GM12878 (cell line): ENCODE results near the gene PCBD2. TPM values are rescaled to one million over a fixed set of nuclear protein-coding genes. Genes with fewer than 3 reads are reported as not detected.

Experiments used
- ATAC-seq: fragments of 200-7000 bp; cut with Tn5 transposase; 3 replicates; pipeline ENCODE4 v1.9.1; 2020; ENCODE audit warnings: mild to moderate bottlenecking, moderate library complexity
- BruUV-seq: library from RNA; stranded (reverse); fragments of 400-500 nt; replicated peaks from 2 replicates; lab custom pipeline; 2021; lab: Mats Ljungman, UMichigan
- CTCF ChIA-PET: fragments of 300-600 bp; sonication (Branson Sonifier 250); formaldehyde crosslinking; extraction: SDS; loops from one replicate; lab custom pipeline; 2021; ENCODE audit warnings: inconsistent platforms; lab: Yijun Ruan, JAX
- POLR2A ChIA-PET: fragments of 350-600 bp; formaldehyde crosslinking; extraction: SDS; loops from one replicate; lab custom pipeline; 2021; ENCODE audit warnings: inconsistent platforms; lab: Charles Lee
- RAD21 ChIA-PET: fragments of 300-600 bp; sonication (Branson Sonifier 250); formaldehyde crosslinking; loops from one replicate; lab custom pipeline; 2023; ENCODE audit warnings: antibody characterized with exemption; ENCODE audit not compliant: unreplicated experiment; lab: Charles Lee
- SMC1A ChIA-PET: fragments of 300-600 bp; sonication (Branson Sonifier 250); formaldehyde crosslinking; loops from one replicate; lab custom pipeline; 2023; ENCODE audit not compliant: unreplicated experiment, uncharacterized antibody; lab: Charles Lee
- DNase-seq: peaks from one replicate; pipeline ENCODE4 v3.0.0-alpha.2; 2011; ENCODE audit warnings: low read depth, low spot score
- FAIRE-seq: peaks from 3 replicates; lab custom pipeline; 2011; peaks lifted over from hg19 to GRCh38; lab: Jason Lieb, UNC
- H2AFZ ChIP-seq: 2 replicates; pipeline ENCODE4 v1.6.0; 2011; ENCODE audit warnings: low read depth, low read length, control low read depth; ENCODE audit not compliant: control insufficient read depth
- H3K27ac ChIP-seq: 2 replicates; pipeline ENCODE4 v1.5.1; 2011; ENCODE audit warnings: control low read depth; ENCODE audit not compliant: control insufficient read depth, insufficient read depth
- H3K27me3 ChIP-seq, 2 experiments: replicated peaks in 1 of 2; 2 replicates each; pipeline versions ENCODE4 v1.6.0 to v1.6.1; 2011; ENCODE audit warnings: low read length in 1 of 2; ENCODE audit not compliant: control insufficient read depth in 2 of 2, insufficient read depth in 2 of 2
- H3K36me3 ChIP-seq, 2 experiments: 2 replicates each; pipeline ENCODE4 v1.5.1; 2011; ENCODE audit warnings: low read length in 1 of 2; ENCODE audit not compliant: control insufficient read depth in 2 of 2, insufficient read depth in 2 of 2
- H3K4me1 ChIP-seq: 2 replicates; pipeline ENCODE4 v1.6.1; 2011; ENCODE audit warnings: mild to moderate bottlenecking, low read length, moderate library complexity, mixed read lengths; ENCODE audit not compliant: control insufficient read depth, insufficient read depth
- H3K4me2 ChIP-seq: 2 replicates; pipeline ENCODE4 v1.6.0; 2011; ENCODE audit warnings: control low read depth; ENCODE audit not compliant: control insufficient read depth, insufficient read depth
- H3K4me3 ChIP-seq: fragments of 200-600 bp; sonication (generic); 2 replicates; pipeline ENCODE4 v1.5.1; 2016
- H3K79me2 ChIP-seq: 2 replicates; pipeline ENCODE4 v1.6.0; 2011; ENCODE audit warnings: low read length; ENCODE audit not compliant: control insufficient read depth, insufficient read depth
- H3K9ac ChIP-seq: 2 replicates; pipeline ENCODE4 v1.8.0; 2011; ENCODE audit warnings: low read length, control low read depth, mixed read lengths; ENCODE audit not compliant: control insufficient read depth, insufficient read depth
- H3K9me3 ChIP-seq: replicated peaks from 3 replicates; pipeline ENCODE4 v1.5.1; 2011; ENCODE audit warnings: mild to moderate bottlenecking, low read length; ENCODE audit not compliant: control insufficient read depth, insufficient read depth
- H4K20me1 ChIP-seq: 2 replicates; pipeline ENCODE4 v1.6.0; 2011; ENCODE audit not compliant: control insufficient read depth, insufficient read depth
- CBX5 ChIP-seq: sonication (generic); IDR thresholded peaks from 2 replicates; pipeline ENCODE4 v1.6.1; 2016; ENCODE audit warnings: low read depth, moderate library complexity, mild to moderate bottlenecking, inconsistent platforms
- CHD4 ChIP-seq: fragments of 200-600 bp; sonication (generic); IDR thresholded peaks from 2 replicates; pipeline ENCODE4 v1.6.1; 2016; ENCODE audit warnings: mild to moderate bottlenecking
- EP300 ChIP-seq, 2 experiments: fragments of 150-350 bp in 1 of 2; IDR thresholded peaks; 2 replicates each; pipeline ENCODE4 v1.6.1; 2011 to 2012; ENCODE audit warnings: low read depth in 2 of 2, low read length in 2 of 2, borderline replicate concordance in 1 of 2, improper control_type of control experiment in 1 of 2, inconsistent platforms in 1 of 2; ENCODE audit not compliant: control insufficient read depth in 1 of 2
- HDAC2 ChIP-seq: fragments of 200-600 bp; sonication (generic); IDR thresholded peaks from 2 replicates; pipeline ENCODE4 v1.6.1; 2017
- MEF2A ChIP-seq: IDR thresholded peaks from 2 replicates; pipeline ENCODE4 v1.6.1; 2011; ENCODE audit warnings: low read depth, mild to moderate bottlenecking, low read length, moderate library complexity; ENCODE audit not compliant: insufficient read depth
- MXI1 ChIP-seq: fragments of 150-350 bp; IDR thresholded peaks from 2 replicates; pipeline ENCODE4 v1.6.1; 2011; ENCODE audit warnings: low read depth, mild to moderate bottlenecking, inconsistent platforms, low read length, improper control_type of control experiment
- NFXL1 ChIP-seq: fragments of 450-650 bp; IDR thresholded peaks from 2 replicates; pipeline ENCODE4 v1.6.1; 2017; ENCODE audit warnings: antibody characterized with exemption, mild to moderate bottlenecking, borderline replicate concordance
- NR2F1 ChIP-seq: fragments of 450-650 bp; conservative IDR thresholded peaks from 2 replicates; pipeline ENCODE4 v1.6.1; 2017; ENCODE audit warnings: mild to moderate bottlenecking
- NRF1 ChIP-seq: conservative IDR thresholded peaks from 2 replicates; pipeline ENCODE4 v1.6.1; 2011; ENCODE audit warnings: mild to moderate bottlenecking, low read depth, low read length, improper control_type of control experiment
- POLR2AphosphoS2 ChIP-seq: IDR thresholded peaks from 2 replicates; pipeline ENCODE4 v1.6.1; 2011; ENCODE audit warnings: low read depth, mild to moderate bottlenecking, low read length, improper control_type of control experiment, moderate library complexity
- SMARCA5 ChIP-seq: fragments of 450-650 bp; IDR thresholded peaks from 2 replicates; pipeline ENCODE4 v1.6.1; 2017; ENCODE audit warnings: mild to moderate bottlenecking
- SREBF1 ChIP-seq: IDR thresholded peaks from 2 replicates; pipeline ENCODE4 v1.6.1; 2012; ENCODE audit warnings: mild to moderate bottlenecking, low read length
- TAF1 ChIP-seq: IDR thresholded peaks from 2 replicates; pipeline ENCODE4 v1.6.1; 2011; ENCODE audit warnings: mild to moderate bottlenecking, low read depth, low read length, borderline replicate concordance
- USF1 ChIP-seq: IDR thresholded peaks from 2 replicates; pipeline ENCODE4 v1.6.1; 2011; ENCODE audit warnings: borderline replicate concordance, low read depth, mild to moderate bottlenecking, moderate library complexity, mixed read lengths, low read length; ENCODE audit not compliant: insufficient read depth; ENCODE audit errors: extremely low read length
- ZBTB33 ChIP-seq: fragments of 450-650 bp; IDR thresholded peaks from 2 replicates; pipeline ENCODE4 v1.6.1; 2017; ENCODE audit warnings: mild to moderate bottlenecking
- WGBS: methylation state at CpG from one replicate; pipeline ENCODE4 v1.1.6; 2016; ENCODE audit warnings: low lambda C conversion rate; ENCODE audit not compliant: insufficient replicate concordance, insufficient coverage; ENCODE audit errors: missing lambda C conversion rate; 5-methylcytosine and 5-hydroxymethylcytosine counted together
- in situ Hi-C: fragments of 300-500 bp; cut with MboI; formaldehyde crosslinking; loops from 9 replicates; pipeline ENCODE4 v1.14.3; 2018; ENCODE audit warnings: mixed read lengths
- intact Hi-C: fragments of 100-400 bp; cut with micrococcal nuclease; formaldehyde crosslinking; loops from one replicate; pipeline ENCODE4 v1.14.2; 2022; ENCODE audit not compliant: unreplicated experiment
- polyA plus RNA-seq, 11 experiments: library from polyadenylated mRNA; depleted of rRNA in 4 of 11; unstranded in 6 of 11; stranded (reverse) in 5 of 11; fragments of >200 nt; fragmentation: Nextera tagmentation in 4 of 11; fragmentation: Illumina TruSeq in 1 of 11; extraction: Ambion mirVana in 4 of 11; extraction: Trizol in 1 of 11; gene quantifications; 1 replicate in 1 of 11; 2 replicates in 10 of 11; pipeline versions ENCODE4 v1.2.1 to v1.2.3, GENCODE V29; 2011 to 2016; ENCODE audit warnings: inconsistent platforms in 2 of 11, missing spikeins in 2 of 11, low read depth in 1 of 11
- total RNA-seq, 4 experiments: library from RNA; depleted of rRNA in 3 of 4; stranded (reverse); fragments of >200 nt in 3 of 4; fragmentation: Illumina TruSeq in 1 of 4; extraction: Trizol in 1 of 4; gene quantifications; 2 replicates each; pipeline versions ENCODE4 v1.2.1 to v1.2.3, GENCODE V29; 2013 to 2021

The PCBD2 gene
- total and polyA plus RNA-seq, 10 of the 15 experiments (the other 5 are each of a cell fraction or from before 2014, with no cell fraction given) = 5.4 to 13.6 (median 6.7) TPM

GRCh38 chr5:134982230-134982629 is 77.3 kb downstream of the PCBD2 start:
- ATAC-seq = no peak
- no peak for FAIRE-seq
- BruUV-seq = no TSS peak
- no peaks in the 10 kb centered on the region for H3K79me2 ChIP-seq
- no peak overlapping the region for H3K27ac ChIP-seq
- no peak overlapping the region for H3K9ac ChIP-seq
- in situ Hi-C loops = no loop called here
- DNase-seq = no peak
- no peak overlapping the region for H3K4me2 ChIP-seq
- POLR2A ChIA-PET = no interaction called here
- CTCF ChIA-PET = no interaction called here
- no peaks in the 10 kb centered on the region for H4K20me1 ChIP-seq
- no peak overlapping the region for H2AFZ ChIP-seq
- H3K27me3 ChIP-seq = no peaks in the 10 kb centered on the region
- intact Hi-C loops = no loop called here
- no peaks in the 10 kb centered on the region; the same call in 1 of the 3 replicates for H3K9me3 ChIP-seq
- H3K36me3 ChIP-seq = no peaks in the 10 kb centered on the region
- RAD21 ChIA-PET = no interaction called here
- H3K4me1 ChIP-seq = no peaks in the 10 kb centered on the region
- H3K4me3 ChIP-seq = no peak overlapping the region
- WGBS = 88% methylated on average over 1 of the region's 1 CpG
- SMC1A ChIA-PET = no interaction called here
- TF ChIP-seq SMARCA5 (no peak), CBX5 (peak; percentile 83; the same call in 1 of the 2 replicates)

- no TSS peak for BruUV-seq
- H3K79me2 ChIP-seq = no peaks in the 10 kb centered on the region
- POLR2A ChIA-PET = no interaction called here
- TF ChIP-seq HDAC2 (no peak), MEF2A (no peak), NFXL1 (no peak), SREBF1 (no peak), MXI1 (no peak), NRF1 (no peak), ZBTB33 (no peak), CHD4 (no peak), TAF1 (no peak), USF1 (no peak), NR2F1 (no peak), EP300 (IDR thresholded peaks at IDR 0.05; ENCODE audit: borderline replicate concordance in 1 of 2, control insufficient read depth in 1 of 2, low read depth in 2 of 2, low read length in 2 of 2) (no peak), POLR2AphosphoS2 (no peak)
Measured at GRCh38 chr5:134989266-134989830, 84.4 kb downstream of the PCBD2 start.

More at GRCh38 chr5:134989266-134989830, 84.4 kb downstream of the PCBD2 start:
- in situ Hi-C loops (no loop called here), intact Hi-C loops (no loop called here)
- ChIA-PET SMC1A (no interaction called here), RAD21 (no interaction called here), CTCF (no interaction called here)
- H3K27ac ChIP-seq = no peak overlapping the region
- H2AFZ ChIP-seq = no peak overlapping the region
- H3K4me1 ChIP-seq = no peaks in the 10 kb centered on the region
- no peaks in the 10 kb centered on the region; the same call in 2 of the 3 replicates for H3K9me3 ChIP-seq
- H4K20me1 ChIP-seq = no peaks in the 10 kb centered on the region
- no peak overlapping the region for H3K4me2 ChIP-seq
- no peak for DNase-seq
- no peaks in the 10 kb centered on the region for H3K36me3 ChIP-seq
- WGBS = 59% methylated on average over 3 of the region's 3 CpGs
- peak; percentile 31 for FAIRE-seq
- no peak for ATAC-seq
- H3K9ac ChIP-seq = no peak overlapping the region
- H3K27me3 ChIP-seq = no peaks in the 10 kb centered on the region
- H3K4me3 ChIP-seq = no peak overlapping the region
